RWPE2 (cell line): ENCODE data around the gene RNF220.

Experiments
- ATAC-seq: fragments of 200-7000 bp; cut with Tn5 transposase; 3 replicates; pipeline ENCODE4 v1.9.1; 2021; ENCODE audit warnings: low read depth
- DNase-seq: peaks from one replicate; pipeline ENCODE4 v3.0.0-alpha.2; 2020; ENCODE audit warnings: low spot score
- H3K27ac ChIP-seq: fragments of 450-650 bp; 2 replicates; pipeline ENCODE4 v1.5.1; 2017; ENCODE audit warnings: mild to moderate bottlenecking; ENCODE audit not compliant: poor library complexity, severe bottlenecking
- H3K27me3 ChIP-seq: fragments of 250-450 bp; sonication (Bioruptor Pico); 2 replicates; pipeline ENCODE4 v1.5.1; 2021; ENCODE audit warnings: mild to moderate bottlenecking, moderate library complexity; ENCODE audit not compliant: insufficient read depth, poor library complexity, severe bottlenecking
- H3K36me3 ChIP-seq: fragments of 250-450 bp; sonication (Bioruptor Pico); 2 replicates; pipeline ENCODE4 v1.5.1; 2020; ENCODE audit warnings: low read depth, mild to moderate bottlenecking, moderate library complexity
- H3K4me1 ChIP-seq: fragments of 250-450 bp; sonication (Bioruptor Pico); 2 replicates; pipeline ENCODE4 v1.5.1; 2021; ENCODE audit warnings: mild to moderate bottlenecking, moderate library complexity; ENCODE audit not compliant: insufficient read depth, poor library complexity, severe bottlenecking
- H3K4me3 ChIP-seq: fragments of 250-450 bp; sonication (Bioruptor Pico); 2 replicates; pipeline ENCODE4 v1.5.1; 2021; ENCODE audit warnings: mild to moderate bottlenecking, moderate library complexity; ENCODE audit not compliant: severe bottlenecking
- H3K9me3 ChIP-seq: fragments of 250-450 bp; sonication (Bioruptor Pico); 2 replicates; pipeline ENCODE4 v1.5.1; 2021; ENCODE audit warnings: mild to moderate bottlenecking, moderate library complexity; ENCODE audit not compliant: severe bottlenecking
- TF ChIP-seq, protein P1 (sequence below): fragments of 450-650 bp; IDR thresholded peaks from one replicate; pipeline ENCODE4 v1.5.1; 2017; ENCODE audit warnings: mild to moderate bottlenecking, moderate library complexity; ENCODE audit not compliant: poor library complexity, severe bottlenecking

The RNF220 gene

DNA sequence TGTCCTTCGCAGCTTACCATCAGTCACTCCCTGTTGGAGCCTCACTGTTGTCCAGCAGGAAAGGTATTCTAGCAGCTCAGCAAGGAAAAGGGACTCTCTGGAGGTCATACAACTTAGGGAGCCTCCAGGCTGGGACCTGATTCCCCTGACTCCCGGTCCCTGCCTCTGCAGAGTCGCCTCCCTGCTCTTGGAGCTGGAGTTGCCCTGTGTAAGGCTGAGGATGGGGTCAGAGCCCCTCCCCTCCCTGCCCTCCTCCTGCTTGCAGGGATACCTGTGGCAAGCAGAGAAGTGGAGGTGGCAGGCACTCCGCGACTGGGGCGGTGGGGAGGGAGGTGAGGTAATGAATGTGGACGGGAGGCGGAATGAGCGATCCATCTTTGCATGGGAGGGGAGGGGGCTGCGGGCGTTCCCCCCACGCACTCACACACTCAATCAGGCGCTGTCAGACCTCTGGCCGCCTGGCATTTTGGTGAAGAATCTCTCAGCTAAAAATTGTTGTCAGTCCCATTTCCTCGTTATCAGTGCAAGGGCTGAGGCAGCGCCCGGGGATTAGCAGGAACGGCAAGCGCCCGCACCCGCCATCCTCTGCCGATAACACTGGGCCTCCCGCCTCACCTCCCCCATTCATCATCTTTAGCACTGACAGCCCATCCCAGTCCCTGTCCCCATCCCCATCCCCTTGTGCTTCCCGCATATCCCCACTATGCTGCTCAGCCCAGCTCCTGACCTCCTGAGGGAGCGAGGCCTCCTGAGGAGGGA lies 204.9 kb downstream of the RNF220 start:
- no peaks in the 10 kb centered on the region for H3K27me3 ChIP-seq
- H3K27ac ChIP-seq: no peak overlapping the region
- DNase-seq: no peak
- no peak; the same call in 2 of the 3 replicates for ATAC-seq
- no peaks in the 10 kb centered on the region for H3K9me3 ChIP-seq
- no peaks in the 10 kb centered on the region for H3K36me3 ChIP-seq
- H3K4me1 ChIP-seq: peaks cover 9% of the 10 kb centered on the region
- TF ChIP-seq, protein P1, sequence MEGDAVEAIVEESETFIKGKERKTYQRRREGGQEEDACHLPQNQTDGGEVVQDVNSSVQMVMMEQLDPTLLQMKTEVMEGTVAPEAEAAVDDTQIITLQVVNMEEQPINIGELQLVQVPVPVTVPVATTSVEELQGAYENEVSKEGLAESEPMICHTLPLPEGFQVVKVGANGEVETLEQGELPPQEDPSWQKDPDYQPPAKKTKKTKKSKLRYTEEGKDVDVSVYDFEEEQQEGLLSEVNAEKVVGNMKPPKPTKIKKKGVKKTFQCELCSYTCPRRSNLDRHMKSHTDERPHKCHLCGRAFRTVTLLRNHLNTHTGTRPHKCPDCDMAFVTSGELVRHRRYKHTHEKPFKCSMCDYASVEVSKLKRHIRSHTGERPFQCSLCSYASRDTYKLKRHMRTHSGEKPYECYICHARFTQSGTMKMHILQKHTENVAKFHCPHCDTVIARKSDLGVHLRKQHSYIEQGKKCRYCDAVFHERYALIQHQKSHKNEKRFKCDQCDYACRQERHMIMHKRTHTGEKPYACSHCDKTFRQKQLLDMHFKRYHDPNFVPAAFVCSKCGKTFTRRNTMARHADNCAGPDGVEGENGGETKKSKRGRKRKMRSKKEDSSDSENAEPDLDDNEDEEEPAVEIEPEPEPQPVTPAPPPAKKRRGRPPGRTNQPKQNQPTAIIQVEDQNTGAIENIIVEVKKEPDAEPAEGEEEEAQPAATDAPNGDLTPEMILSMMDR: no peak
- H3K4me3 ChIP-seq: no peak overlapping the region

DNA sequence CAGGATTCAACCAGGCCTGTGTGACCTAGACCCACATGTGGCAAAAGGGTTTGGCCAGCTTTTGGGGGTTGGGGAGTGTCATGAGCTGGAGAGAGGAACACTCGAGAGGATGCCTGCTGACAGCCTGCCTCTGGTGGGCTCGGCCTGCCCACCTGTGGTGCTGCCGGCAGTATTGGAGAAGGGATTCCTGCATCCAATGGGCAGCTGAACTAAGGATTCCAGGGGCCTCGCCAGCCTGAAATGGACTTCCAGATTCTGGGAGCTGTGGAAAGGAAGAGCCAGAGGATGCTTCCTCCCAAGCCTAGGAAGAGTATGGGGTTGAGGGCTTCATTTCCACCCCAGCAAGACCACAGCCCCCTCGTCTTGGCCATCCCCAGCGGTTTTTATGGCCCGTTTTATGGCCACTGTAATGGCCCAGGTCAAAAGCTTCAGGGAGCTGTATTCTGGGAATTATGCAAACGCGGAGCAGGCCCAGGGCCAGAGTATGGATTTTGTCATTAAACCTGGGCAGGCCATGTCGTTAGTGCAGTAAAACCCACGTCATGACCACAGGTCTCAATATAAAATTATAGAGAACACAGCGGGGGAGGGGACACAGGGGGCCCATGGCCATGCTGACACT lies 205.6 kb downstream of the RNF220 start:
- Histone ChIP-seq H3K27me3 (no peaks in the 10 kb centered on the region), H3K9me3 (no peaks in the 10 kb centered on the region), H3K4me3 (no peak overlapping the region), H3K27ac (no peak overlapping the region), H3K4me1 (peaks cover 8% of the 10 kb centered on the region), H3K36me3 (no peaks in the 10 kb centered on the region)
- TF ChIP-seq, protein P1: no peak
- ATAC-seq: no peak
- DNase-seq: no peak

DNA sequence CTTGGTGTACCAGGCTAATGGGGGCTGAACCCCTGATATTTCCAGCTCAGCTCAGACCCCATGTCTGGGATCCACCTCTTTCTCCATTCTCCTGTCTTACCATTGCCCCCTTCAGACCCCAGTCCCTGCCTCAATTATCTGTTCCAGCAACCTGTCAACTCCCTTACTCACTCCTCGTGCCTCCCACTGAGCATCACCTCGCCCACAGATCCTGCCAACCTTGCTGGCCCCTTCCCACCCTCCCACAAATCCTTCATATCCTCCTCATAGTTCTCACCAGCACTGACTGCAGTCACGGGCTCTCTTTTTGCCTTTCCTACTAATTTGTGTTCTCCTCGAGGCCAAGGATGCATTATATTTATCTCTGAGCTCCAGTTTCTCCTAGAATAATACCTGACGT lies 206.4 kb downstream of the RNF220 start:
- TF ChIP-seq, protein P1: no peak

DNA sequence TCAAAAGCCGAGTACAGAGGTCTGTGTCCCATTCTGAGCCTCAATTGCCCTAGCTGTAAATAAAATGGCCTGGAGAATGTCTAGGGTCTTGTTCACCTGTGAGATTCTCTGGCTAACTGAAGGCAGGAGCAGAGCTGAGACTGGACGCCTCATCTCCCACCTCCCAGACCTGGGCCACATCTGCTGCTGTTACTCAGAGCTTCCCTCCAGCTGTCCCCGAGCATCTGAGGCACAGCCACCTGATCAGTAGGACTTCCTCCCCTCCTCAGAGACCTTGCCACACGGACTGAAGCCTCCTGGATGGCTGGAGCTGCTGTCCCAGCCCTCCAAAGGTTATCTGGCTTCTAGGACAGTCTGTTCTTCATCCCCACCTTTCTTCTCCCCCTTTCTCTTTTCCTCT lies 206.8 kb downstream of the RNF220 start:
- TF ChIP-seq, protein P1: no peak

More for the DNA sequence above, 206.4 kb downstream of the RNF220 start:
- no peaks in the 10 kb centered on the region for H3K27me3 ChIP-seq
- H3K4me3 ChIP-seq: no peak overlapping the region
- H3K36me3 ChIP-seq: no peaks in the 10 kb centered on the region
- DNase-seq: no peak
- H3K9me3 ChIP-seq: no peaks in the 10 kb centered on the region
- H3K27ac ChIP-seq: no peak overlapping the region
- peaks cover under 1% of the 10 kb centered on the region for H3K4me1 ChIP-seq
- ATAC-seq: no peak

DNA sequence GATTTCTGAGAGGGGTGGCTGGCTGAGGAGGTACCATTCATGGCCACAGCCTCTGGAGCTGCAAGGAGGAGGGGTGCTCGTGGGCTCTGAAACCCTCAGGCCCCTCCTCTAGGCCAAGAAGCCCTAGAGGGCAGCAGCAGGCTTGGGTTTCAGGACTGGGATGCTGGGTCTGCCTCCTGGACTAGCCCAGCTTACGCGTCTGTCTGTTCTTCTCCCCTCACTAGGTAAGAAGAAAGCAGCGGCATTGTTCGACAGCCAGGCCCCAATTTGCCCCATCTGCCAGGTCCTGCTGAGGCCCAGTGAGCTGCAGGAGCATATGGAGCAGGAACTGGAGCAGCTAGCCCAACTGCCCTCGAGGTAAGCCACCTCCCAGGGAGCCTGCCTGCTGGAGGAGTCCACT lies 208.9 kb downstream of the RNF220 start:
- Histone ChIP-seq H3K4me1 (no peaks in the 10 kb centered on the region), H3K9me3 (no peaks in the 10 kb centered on the region), H3K27me3 (no peaks in the 10 kb centered on the region), H3K27ac (no peak overlapping the region), H3K4me3 (no peak overlapping the region), H3K36me3 (no peaks in the 10 kb centered on the region)
- TF ChIP-seq, protein P1: no peak
- DNase-seq (no peak), ATAC-seq (no peak)

More for the DNA sequence above, 206.8 kb downstream of the RNF220 start:
- H3K4me3 ChIP-seq: no peak overlapping the region
- H3K27me3 ChIP-seq: no peaks in the 10 kb centered on the region
- H3K9me3 ChIP-seq: no peaks in the 10 kb centered on the region
- H3K27ac ChIP-seq: no peak overlapping the region
- ATAC-seq: no peak
- H3K4me1 ChIP-seq: no peaks in the 10 kb centered on the region
- DNase-seq: no peak
- H3K36me3 ChIP-seq: no peaks in the 10 kb centered on the region
